HG03439 (cell line): ENCODE data around the gene SLC7A4.
"Not testable (repeated sequence)": the region's sequence is repeated elsewhere in the genome, so short reads cannot be mapped to it uniquely, and the experiment has no call there.

Source experiments
- ATAC-seq: cut with Tn5 transposase; IDR thresholded peaks from one replicate; pipeline ENCODE4 v1.9.1; 2021; ENCODE audit warnings: mild to moderate bottlenecking, moderate library complexity; ENCODE audit not compliant: unreplicated experiment

Gene SLC7A4

GRCh38 chr22:21032037-21032867 lies at the start of gene SLC7A4:
TSS of gene SLC7A4 (minus strand) at chr22:21032561. CDS start at chr22:21031812, 749 bp downstream.
- no peak for ATAC-seq

- no peak for ATAC-seq
Measured at GRCh38 chr22:21080435-21081137, 48.2 kb upstream of the SLC7A4 start.

GRCh38 chr22:21079493-21079892 lies 47.1 kb upstream of the SLC7A4 start:
- ATAC-seq: no peak

GRCh38 chr22:21078916-21079315 lies 46.6 kb upstream of the SLC7A4 start:
- ATAC-seq: no peak

- ATAC-seq: no peak
Measured at GRCh38 chr22:21077884-21078508, 45.6 kb upstream of the SLC7A4 start.

- ATAC-seq: no peak
Measured at GRCh38 chr22:21076912-21077625, 44.7 kb upstream of the SLC7A4 start.

GRCh38 chr22:21075516-21076138 lies 43.3 kb upstream of the SLC7A4 start:
- ATAC-seq: no peak

GRCh38 chr22:21074102-21074715 lies 41.8 kb upstream of the SLC7A4 start:
- no peak for ATAC-seq

GRCh38 chr22:21073482-21073881 lies 41.1 kb upstream of the SLC7A4 start:
- ATAC-seq: no peak

- no peak for ATAC-seq
Measured at GRCh38 chr22:21073023-21073422, 40.7 kb upstream of the SLC7A4 start.

GRCh38 chr22:21071796-21072195 lies 39.4 kb upstream of the SLC7A4 start:
- not testable (repeated sequence) for ATAC-seq

GRCh38 chr22:21070690-21071615 lies 38.6 kb upstream of the SLC7A4 start:
- no peak for ATAC-seq

- no peak for ATAC-seq
Measured at GRCh38 chr22:21069375-21069774, 37.0 kb upstream of the SLC7A4 start.

- no peak for ATAC-seq
Measured at GRCh38 chr22:21068681-21069276, 36.4 kb upstream of the SLC7A4 start.

GRCh38 chr22:21067901-21068680 lies 35.7 kb upstream of the SLC7A4 start:
- no peak for ATAC-seq

GRCh38 chr22:21067075-21067900 lies 34.9 kb upstream of the SLC7A4 start:
- no peak for ATAC-seq
